PC-9 (cell line): ENCODE data around the gene STBD1.

Experiments
- CTCF ChIP-seq: fragments of 200-600 bp; sonication (generic); conservative IDR thresholded peaks from 2 replicates; pipeline ENCODE4 v1.6.1; 2017; ENCODE audit warnings: mixed run types, antibody characterized with exemption, mild to moderate bottlenecking, moderate library complexity
- EZH2 ChIP-seq: fragments of 200-600 bp; sonication (generic); IDR thresholded peaks from 2 replicates; pipeline ENCODE4 v1.8.0; 2017; ENCODE audit warnings: antibody characterized with exemption, low read depth

DNA sequence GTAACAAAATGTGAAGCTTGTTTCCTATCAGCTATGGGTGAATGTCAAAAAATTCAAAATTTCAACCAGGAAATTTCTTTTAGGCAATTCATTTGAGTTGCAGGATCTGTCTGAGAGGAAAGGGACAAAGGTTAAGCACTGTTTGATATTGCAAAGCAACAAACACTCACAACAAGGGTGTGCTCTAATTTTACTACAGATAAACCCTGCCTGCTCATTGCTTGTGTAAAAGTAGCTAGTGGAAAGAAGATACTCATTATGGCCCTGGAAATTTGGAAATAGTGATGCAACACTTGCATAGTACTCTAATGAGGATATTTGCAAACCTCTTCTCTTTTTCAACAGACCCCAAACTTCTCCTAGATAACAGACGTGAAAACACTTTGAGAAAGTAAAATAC is 27.9 kb upstream of the STBD1 start:
- TF ChIP-seq CTCF (no peak), EZH2 (no peak)
